Measurements from ENCODE around the gene SAMHD1.
"Not testable (repeated sequence)": the region's sequence is repeated elsewhere in the genome, so short reads cannot be mapped to it uniquely, and the experiment has no call there.

The SAMHD1 gene

DNA sequence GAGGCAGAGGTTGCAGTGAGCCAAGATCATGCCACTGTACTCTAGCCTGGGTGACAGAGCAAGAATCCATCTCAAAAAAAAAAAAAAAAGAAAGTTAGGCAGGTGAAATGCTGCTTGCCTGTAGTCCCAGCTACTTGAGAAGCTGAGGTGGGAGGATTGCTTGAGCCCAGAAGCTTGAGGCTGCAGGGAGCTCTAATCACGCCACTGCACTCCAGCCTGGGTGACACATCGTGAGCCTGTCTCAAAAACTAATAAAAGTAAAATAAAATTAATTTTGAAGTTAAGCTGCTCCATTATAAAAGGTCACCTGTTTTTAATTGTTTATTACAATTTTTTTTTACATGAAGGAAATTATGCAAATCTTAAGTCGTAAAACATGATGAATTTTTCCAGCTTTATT is 23.2 kb upstream of the SAMHD1 start:
- Histone ChIP-seq H3K9ac (ENCODE audit: low read depth, low read length) (no peak overlapping the region), H3K9me3 (ENCODE audit: insufficient read depth, low read depth, low read length) (no peaks in the 10 kb centered on the region), H3K27ac (ENCODE audit: low read length) (no peak overlapping the region), H3K4me1 (ENCODE audit: insufficient read depth, low read length) (no peaks in the 10 kb centered on the region), H3K27me3 (ENCODE audit: insufficient read depth, low read length) (no peaks in the 10 kb centered on the region), H3K4me3 (ENCODE audit: low read length) (no peak overlapping the region), H3K36me3 (ENCODE audit: insufficient read depth, low read depth, low read length) (no peaks in the 10 kb centered on the region)

- no peaks in the 10 kb centered on the region for H3K27me3 ChIP-seq (ENCODE audit: insufficient read depth, low read length)
- no peaks in the 10 kb centered on the region for H3K4me1 ChIP-seq (ENCODE audit: insufficient read depth, low read length)
- H3K4me3 ChIP-seq (ENCODE audit: low read length) = no peak overlapping the region
- H3K9ac ChIP-seq (ENCODE audit: low read depth, low read length) = no peak overlapping the region
- H3K9me3 ChIP-seq (ENCODE audit: insufficient read depth, low read depth, low read length) = no peaks in the 10 kb centered on the region
- H3K36me3 ChIP-seq (ENCODE audit: insufficient read depth, low read depth, low read length) = no peaks in the 10 kb centered on the region
- no peak overlapping the region for H3K27ac ChIP-seq (ENCODE audit: low read length)
Observed at GRCh38 chr20:36971103-36971502, 19.6 kb upstream of the SAMHD1 start.

- H3K27ac ChIP-seq (ENCODE audit: low read length) = no peak overlapping the region
- H3K9me3 ChIP-seq (ENCODE audit: insufficient read depth, low read depth, low read length) = no peaks in the 10 kb centered on the region
- H3K27me3 ChIP-seq (ENCODE audit: insufficient read depth, low read length) = no peaks in the 10 kb centered on the region
- no peak overlapping the region for H3K9ac ChIP-seq (ENCODE audit: low read depth, low read length)
- no peaks in the 10 kb centered on the region for H3K36me3 ChIP-seq (ENCODE audit: insufficient read depth, low read depth, low read length)
- H3K4me1 ChIP-seq (ENCODE audit: insufficient read depth, low read length) = no peaks in the 10 kb centered on the region
- H3K4me3 ChIP-seq (ENCODE audit: low read length) = no peak overlapping the region
Observed at GRCh38 chr20:36969478-36970186, 18.1 kb upstream of the SAMHD1 start.

- Histone ChIP-seq H3K27me3 (ENCODE audit: insufficient read depth, low read length) (no peaks in the 10 kb centered on the region), H3K4me3 (ENCODE audit: low read length) (no peak overlapping the region), H3K36me3 (ENCODE audit: insufficient read depth, low read depth, low read length) (no peaks in the 10 kb centered on the region), H3K27ac (ENCODE audit: low read length) (no peak overlapping the region), H3K9me3 (ENCODE audit: insufficient read depth, low read depth, low read length) (no peaks in the 10 kb centered on the region), H3K9ac (ENCODE audit: low read depth, low read length) (no peak overlapping the region), H3K4me1 (ENCODE audit: insufficient read depth, low read length) (no peaks in the 10 kb centered on the region)
Observed at GRCh38 chr20:36969051-36969450, 17.5 kb upstream of the SAMHD1 start.

GRCh38 chr20:36967636-36968035 is 16.1 kb upstream of the SAMHD1 start:
- H3K27me3 ChIP-seq (ENCODE audit: insufficient read depth, low read length) = no peaks in the 10 kb centered on the region

DNA sequence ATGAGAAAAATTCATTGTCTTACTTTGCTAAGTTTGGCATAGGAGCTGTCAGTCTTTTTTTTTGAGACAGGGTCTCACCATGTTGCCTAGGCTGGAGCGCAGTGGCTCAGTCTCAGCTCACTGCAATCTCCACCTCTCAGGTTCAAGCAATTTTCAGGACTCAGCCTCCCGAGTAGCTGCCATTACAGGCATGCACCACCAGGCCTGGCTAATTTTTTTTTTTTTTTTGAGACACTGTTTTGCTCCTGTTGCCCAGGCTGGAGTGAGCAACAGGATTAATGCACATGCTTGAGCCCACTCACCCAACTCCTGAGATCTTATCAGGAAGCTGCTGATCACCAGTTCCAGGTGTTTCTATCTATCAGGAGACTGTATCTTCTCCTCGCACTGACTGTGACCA is 15.5 kb upstream of the SAMHD1 start:
- H3K9me3 ChIP-seq (ENCODE audit: insufficient read depth, low read depth, low read length) = peaks cover 13% of the 10 kb centered on the region; the same call in 1 of the 2 replicates
- not testable (repeated sequence) for H3K27ac ChIP-seq (ENCODE audit: low read length); H3K4me1 ChIP-seq (ENCODE audit: insufficient read depth, low read length); H3K36me3 ChIP-seq (ENCODE audit: insufficient read depth, low read depth, low read length); H3K4me3 ChIP-seq (ENCODE audit: low read length); H3K27me3 ChIP-seq (ENCODE audit: insufficient read depth, low read length); H3K9ac ChIP-seq (ENCODE audit: low read depth, low read length)

More at GRCh38 chr20:36967636-36968035, 16.1 kb upstream of the SAMHD1 start:
- H3K36me3 ChIP-seq (ENCODE audit: insufficient read depth, low read depth, low read length) = no peaks in the 10 kb centered on the region
- H3K4me1 ChIP-seq (ENCODE audit: insufficient read depth, low read length) = no peaks in the 10 kb centered on the region
- no peak overlapping the region for H3K27ac ChIP-seq (ENCODE audit: low read length)
- peaks cover 6% of the 10 kb centered on the region; the same call in 1 of the 2 replicates for H3K9me3 ChIP-seq (ENCODE audit: insufficient read depth, low read depth, low read length)
- H3K9ac ChIP-seq (ENCODE audit: low read depth, low read length) = no peak overlapping the region
- no peak overlapping the region for H3K4me3 ChIP-seq (ENCODE audit: low read length)

DNA sequence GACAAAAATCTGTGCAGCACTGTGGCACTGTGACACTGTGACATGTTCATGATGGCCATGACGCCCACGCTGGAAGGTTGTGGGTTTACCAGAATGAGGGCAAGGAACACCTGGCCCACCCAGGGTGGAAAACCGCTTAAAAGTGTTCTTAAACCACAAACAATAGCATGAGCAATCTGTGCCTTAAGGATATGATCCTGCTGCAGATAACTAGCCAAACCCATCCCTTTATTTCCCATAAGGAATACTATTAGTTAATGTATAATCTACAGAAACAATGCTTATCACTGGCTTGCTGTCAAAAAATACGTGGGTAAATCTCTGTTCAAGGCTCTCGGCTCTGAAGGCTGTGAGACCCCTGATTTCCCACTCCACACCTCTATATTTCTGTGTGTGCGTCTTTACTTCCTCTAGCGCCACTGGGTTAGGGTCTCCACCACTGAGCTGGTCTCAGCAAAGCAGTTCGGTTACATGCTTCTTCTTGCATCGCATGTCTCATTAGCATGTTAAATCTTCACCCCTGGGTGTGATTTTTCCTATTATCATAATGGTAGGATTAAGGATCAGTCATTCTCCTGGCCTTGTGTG is 10.9 kb upstream of the SAMHD1 start:
- not testable (repeated sequence) for H3K9ac ChIP-seq (ENCODE audit: low read depth, low read length); H3K36me3 ChIP-seq (ENCODE audit: insufficient read depth, low read depth, low read length); H3K27ac ChIP-seq (ENCODE audit: low read length); H3K4me1 ChIP-seq (ENCODE audit: insufficient read depth, low read length); H3K4me3 ChIP-seq (ENCODE audit: low read length); H3K27me3 ChIP-seq (ENCODE audit: insufficient read depth, low read length)
- peaks cover 13% of the 10 kb centered on the region; the same call in 1 of the 2 replicates for H3K9me3 ChIP-seq (ENCODE audit: insufficient read depth, low read depth, low read length)

DNA sequence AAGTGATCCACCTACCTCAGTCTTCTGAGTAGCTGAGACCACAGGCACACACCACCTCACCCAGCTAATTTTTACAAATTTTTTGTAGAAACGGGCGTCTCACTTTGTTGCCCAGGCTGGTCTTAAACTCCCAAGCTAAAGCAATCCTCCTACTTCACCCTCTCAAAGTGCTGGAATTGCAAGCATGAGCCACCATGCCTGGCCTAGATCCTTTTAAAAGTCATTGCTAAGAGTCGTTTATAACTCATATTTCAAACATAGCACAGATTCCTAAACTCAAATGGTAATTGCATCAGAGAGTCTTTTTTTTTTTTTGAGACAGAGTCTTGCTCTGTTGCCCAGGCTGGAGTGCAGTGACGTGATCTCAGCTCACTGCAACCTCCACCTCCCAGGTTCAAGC is 7.7 kb upstream of the SAMHD1 start:
- H3K27ac ChIP-seq (ENCODE audit: low read length) = no peak overlapping the region
- H3K4me1 ChIP-seq (ENCODE audit: insufficient read depth, low read length) = no peaks in the 10 kb centered on the region
- H3K4me3 ChIP-seq (ENCODE audit: low read length) = no peak overlapping the region
- H3K36me3 ChIP-seq (ENCODE audit: insufficient read depth, low read depth, low read length) = no peaks in the 10 kb centered on the region
- peaks cover 13% of the 10 kb centered on the region; the same call in 1 of the 2 replicates for H3K9me3 ChIP-seq (ENCODE audit: insufficient read depth, low read depth, low read length)
- no peak overlapping the region for H3K9ac ChIP-seq (ENCODE audit: low read depth, low read length)
- H3K27me3 ChIP-seq (ENCODE audit: insufficient read depth, low read length) = no peaks in the 10 kb centered on the region

DNA sequence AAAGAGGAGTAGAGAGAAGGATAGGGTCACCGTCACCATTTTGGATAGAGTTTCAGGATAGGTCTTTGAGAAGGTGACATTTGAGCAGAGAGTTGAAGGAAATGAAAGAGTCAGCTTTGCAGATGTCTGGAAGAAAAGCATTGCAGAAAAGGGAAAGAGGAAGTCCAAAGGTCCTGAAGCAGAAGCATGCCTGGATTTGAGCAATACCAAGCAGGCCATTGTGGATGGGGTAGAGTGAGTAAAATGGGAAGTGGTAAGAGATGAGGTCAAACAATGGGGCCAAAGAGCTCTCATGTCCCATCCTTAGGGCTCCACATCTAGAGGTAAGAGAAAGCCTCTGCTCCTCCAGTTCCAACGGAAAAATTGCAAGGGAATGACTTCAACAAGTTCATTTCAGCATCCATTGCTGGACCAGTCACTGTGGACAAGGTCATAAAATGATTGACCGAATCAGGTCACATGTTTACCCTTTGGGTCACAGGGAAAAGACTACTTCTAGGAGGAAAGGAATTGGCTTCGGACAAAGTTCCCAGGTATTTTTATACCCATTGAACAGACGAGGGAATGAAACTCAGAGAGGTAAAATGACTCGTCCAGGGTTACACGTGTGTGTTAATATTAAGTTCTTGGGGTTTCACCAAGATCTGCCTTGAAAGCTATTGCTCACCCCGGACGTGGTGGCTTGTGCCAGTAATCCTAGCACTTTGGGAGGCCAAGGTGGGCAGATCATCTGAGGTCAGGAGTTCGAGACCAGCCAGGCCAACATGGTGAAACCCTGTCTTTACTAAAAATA is 6.6 kb upstream of the SAMHD1 start:
- H3K4me3 ChIP-seq (ENCODE audit: low read length) = no peak overlapping the region
- no peaks in the 10 kb centered on the region for H3K36me3 ChIP-seq (ENCODE audit: insufficient read depth, low read depth, low read length)
- no peak overlapping the region for H3K9ac ChIP-seq (ENCODE audit: low read depth, low read length)
- H3K27ac ChIP-seq (ENCODE audit: low read length) = no peak overlapping the region
- peaks cover 11% of the 10 kb centered on the region; the same call in 1 of the 2 replicates for H3K9me3 ChIP-seq (ENCODE audit: insufficient read depth, low read depth, low read length)
- H3K4me1 ChIP-seq (ENCODE audit: insufficient read depth, low read length) = no peaks in the 10 kb centered on the region
- no peaks in the 10 kb centered on the region for H3K27me3 ChIP-seq (ENCODE audit: insufficient read depth, low read length)

GRCh38 chr20:36956674-36957073 is 5.2 kb upstream of the SAMHD1 start:
- Histone ChIP-seq H3K9me3 (ENCODE audit: insufficient read depth, low read depth, low read length) (no peaks in the 10 kb centered on the region), H3K27ac (ENCODE audit: low read length) (no peak overlapping the region), H3K36me3 (ENCODE audit: insufficient read depth, low read depth, low read length) (no peaks in the 10 kb centered on the region)

DNA sequence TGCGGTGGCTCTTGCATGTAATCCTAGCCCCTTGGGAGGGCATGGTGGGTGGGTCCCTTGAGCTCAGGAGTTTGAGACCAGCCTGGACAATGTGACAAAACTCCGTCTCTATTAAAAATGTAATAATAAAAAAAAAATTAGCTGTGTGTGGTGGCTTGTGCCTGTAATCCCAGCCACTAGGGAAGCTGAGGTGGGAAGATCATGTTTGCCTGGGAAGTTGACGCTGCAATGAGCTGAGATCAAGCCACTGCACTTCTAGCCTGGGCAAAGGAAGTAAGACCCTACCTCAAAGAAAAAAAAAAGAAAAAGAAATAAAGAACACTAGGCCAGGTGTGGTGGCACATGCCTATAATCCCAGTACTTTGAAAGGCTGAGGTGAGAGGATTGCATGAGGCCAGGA is 4.5 kb upstream of the SAMHD1 start:
- Histone ChIP-seq H3K9me3 (ENCODE audit: insufficient read depth, low read depth, low read length) (no peaks in the 10 kb centered on the region), H3K27ac (ENCODE audit: low read length) (no peak overlapping the region), H3K27me3 (ENCODE audit: insufficient read depth, low read length) (peaks cover under 1% of the 10 kb centered on the region; the same call in 1 of the 2 replicates), H3K4me1 (ENCODE audit: insufficient read depth, low read length) (no peaks in the 10 kb centered on the region), H3K9ac (ENCODE audit: low read depth, low read length) (no peak overlapping the region), H3K36me3 (ENCODE audit: insufficient read depth, low read depth, low read length) (no peaks in the 10 kb centered on the region), H3K4me3 (ENCODE audit: low read length) (no peak overlapping the region)

More at GRCh38 chr20:36956674-36957073, 5.2 kb upstream of the SAMHD1 start:
- H3K9ac ChIP-seq (ENCODE audit: low read depth, low read length) = no peak overlapping the region
- no peaks in the 10 kb centered on the region for H3K27me3 ChIP-seq (ENCODE audit: insufficient read depth, low read length)
- H3K4me1 ChIP-seq (ENCODE audit: insufficient read depth, low read length) = no peaks in the 10 kb centered on the region
- H3K4me3 ChIP-seq (ENCODE audit: low read length) = no peak overlapping the region
